ENCODE results near the gene STATH. TPM values are rescaled to one million over a fixed set of nuclear protein-coding genes. Genes with fewer than 3 reads are reported as not detected.

STATH gene
- total and polyA plus RNA-seq, 2 of the 8 experiments (the other 6 are each of a cell fraction or from before 2014, with no cell fraction given): not detected

- no peak overlapping the region for H3K9ac ChIP-seq (replicated peaks in 1 of 4; ENCODE audit: extremely low read depth in 1 of 4, low read depth in 3 of 4, low read length in 3 of 4)
- ChIA-PET CTCF (ENCODE audit: partially characterized antibody) (no interaction called here), POLR2A (ENCODE audit: partially characterized antibody) (no interaction called here)
- H2BK5ac ChIP-seq (ENCODE audit: low read depth, low read length): no peak overlapping the region
- H4K5ac ChIP-seq (ENCODE audit: insufficient read length, low read depth, low read length): no peak overlapping the region
- no peaks in the 10 kb centered on the region for H3K36me3 ChIP-seq (ENCODE audit: control insufficient read depth in 2 of 4, insufficient read depth in 4 of 4, low read length in 3 of 4)
- H3K4ac ChIP-seq (replicated peaks; ENCODE audit: insufficient read length, low read depth, low read length): no peak overlapping the region
- H2AK5ac ChIP-seq (ENCODE audit: low read depth, low read length): no peak overlapping the region
- no peaks in the 10 kb centered on the region for H3K23me2 ChIP-seq (ENCODE audit: low read depth, low read length)
- no peak overlapping the region for H2BK15ac ChIP-seq (ENCODE audit: low read length)
- H2BK12ac ChIP-seq (ENCODE audit: low read depth, low read length): no peak overlapping the region
- no peaks in the 10 kb centered on the region for H3K9me3 ChIP-seq (ENCODE audit: insufficient read depth in 2 of 2, low read depth in 1 of 2, low read length in 1 of 2)
- H4K91ac ChIP-seq (replicated peaks; ENCODE audit: insufficient read length, low read length): no peak overlapping the region
- no peaks in the 10 kb centered on the region for H4K20me1 ChIP-seq (replicated peaks in 1 of 2; ENCODE audit: control insufficient read depth in 1 of 2, insufficient read depth in 2 of 2, low read length in 2 of 2)
- H3K27me3 ChIP-seq (replicated peaks in 1 of 4; ENCODE audit: control insufficient read depth in 3 of 4, extremely low read depth in 1 of 4, insufficient read depth in 3 of 4, low read length in 3 of 4): no peaks in the 10 kb centered on the region
- no peaks in the 10 kb centered on the region for H3K79me2 ChIP-seq (ENCODE audit: control insufficient read depth in 1 of 2, insufficient read depth in 2 of 2, low read length in 2 of 2)
- H3K23ac ChIP-seq (ENCODE audit: insufficient read length): no peak overlapping the region
- no peak overlapping the region for H2AFZ ChIP-seq (ENCODE audit: low read length)
- no peak overlapping the region for H2BK120ac ChIP-seq (replicated peaks; ENCODE audit: low read depth, low read length)
- H2BK20ac ChIP-seq (ENCODE audit: low read length): no peak overlapping the region
- H3K14ac ChIP-seq (ENCODE audit: insufficient read length): no peak overlapping the region
- DNase-seq (ENCODE audit: low read depth in 1 of 2, low spot score in 2 of 2): no peak
- H4K8ac ChIP-seq (ENCODE audit: extremely low read depth, insufficient read depth, low read length): no peak overlapping the region
- H3K27ac ChIP-seq (ENCODE audit: low read depth, low read length): no peak overlapping the region
- H3K79me1 ChIP-seq (ENCODE audit: low read depth, low read length): no peaks in the 10 kb centered on the region
- H3K18ac ChIP-seq (ENCODE audit: extremely low read depth, low read length): no peak overlapping the region
- H3K4me3 ChIP-seq (ENCODE audit: extremely low read depth in 1 of 4, insufficient read depth in 2 of 4, low read depth in 3 of 4, low read length in 4 of 4): no peak overlapping the region
- H3K4me1 ChIP-seq (replicated peaks in 1 of 4; ENCODE audit: control insufficient read depth in 3 of 4, insufficient read depth in 4 of 4, low read length in 3 of 4): no peaks in the 10 kb centered on the region
- H3K56ac ChIP-seq (replicated peaks; ENCODE audit: insufficient read length, low read depth, low read length): no peak overlapping the region
- FAIRE-seq: no peak
- H3K4me2 ChIP-seq (ENCODE audit: insufficient read depth in 1 of 2, low read depth in 2 of 2, low read length in 2 of 2): no peak overlapping the region
- no peak for TF ChIP-seq RNF2 (IDR thresholded peaks at IDR 0.05; ENCODE audit: borderline replicate concordance, low read depth, low read length, missing control alignments, poor library complexity, severe bottlenecking)
- no peak for TF ChIP-seq BACH1 (IDR thresholded peaks at IDR 0.05; ENCODE audit: low read length)
- no peak for TF ChIP-seq TCF12 (IDR thresholded peaks at IDR 0.05; ENCODE audit: low read depth, low read length)
- no peak for TF ChIP-seq POLR2A (IDR thresholded peaks at IDR 0.05; ENCODE audit: control extremely low read depth in 1 of 2, low read depth in 2 of 2, low read length in 2 of 2)
- TF ChIP-seq CTCF (IDR thresholded peaks at IDR 0.05; ENCODE audit: control extremely low read depth in 1 of 3, insufficient read depth in 1 of 3, low read depth in 1 of 3, low read length in 3 of 3): no peak
- no peak for TF ChIP-seq RFX5 (IDR thresholded peaks at IDR 0.05; ENCODE audit: borderline replicate concordance, low read depth, low read length)
- no peak for TF ChIP-seq RAD21 (IDR thresholded peaks at IDR 0.05 in 1 of 2, conservative IDR thresholded peaks at IDR 0.05 in 1 of 2; ENCODE audit: low read depth in 2 of 2, low read length in 2 of 2)
- TF ChIP-seq CREB1 (IDR thresholded peaks at IDR 0.05): no peak
- no peak for TF ChIP-seq CTBP2 (IDR thresholded peaks at IDR 0.05; ENCODE audit: borderline replicate concordance, insufficient read depth, insufficient read length, low read length)
- TF ChIP-seq MAFK (IDR thresholded peaks at IDR 0.05; ENCODE audit: low read depth, low read length): no peak
- no peak for TF ChIP-seq TBP (IDR thresholded peaks at IDR 0.05; ENCODE audit: low read depth, low read length)
- TF ChIP-seq POU5F1 (IDR thresholded peaks at IDR 0.05; ENCODE audit: low read depth, low read length): no peak
- TF ChIP-seq HDAC6 (IDR thresholded peaks at IDR 0.05; ENCODE audit: low read depth, low read length): no peak
- TF ChIP-seq NRF1 (IDR thresholded peaks at IDR 0.05; ENCODE audit: low read depth, low read length): no peak
Measured at GRCh38 chr4:70002507-70002906, 6.7 kb downstream of the STATH start.
